ENCODE data around the gene TKFC.

- TF ChIP-seq PATZ1 (CRISPR knock-in tag; IDR thresholded peaks at IDR 0.05; ENCODE audit: borderline replicate concordance) (no peak), SNAI2 (CRISPR knock-in tag; IDR thresholded peaks at IDR 0.05) (no peak), ZC3H10 (CRISPR knock-in tag; IDR thresholded peaks at IDR 0.05) (no peak), CSRNP3 (CRISPR knock-in tag; IDR thresholded peaks at IDR 0.05) (no peak), BACH2 (CRISPR knock-in tag; IDR thresholded peaks at IDR 0.05; ENCODE audit: borderline replicate concordance) (no peak)
Observed at GRCh38 chr11:61350336-61350735, 17.3 kb downstream of the TKFC start.

Data from SK-N-SH treated with all-trans-retinoic acid at 6 μM for 48 hours (cell line).